Sciatic nerve (tissue), 2 donors: ENCODE results near the gene TMEM88. TPM values are rescaled to one million over a fixed set of nuclear protein-coding genes. Genes with fewer than 3 reads are reported as not detected.
A peak's percentile ranks its signal among the peaks of the same experiment; 100 is the strongest.

Experiments used
- ATAC-seq: fragments of 200-7000 bp; cut with Tn5 transposase; one replicate; pipeline ENCODE4 v1.9.1; 2020; ENCODE audit warnings: mild to moderate bottlenecking, moderate library complexity
- DNase-seq: peaks from one replicate; pipeline ENCODE4 v3.0.0-alpha.2; 2020; ENCODE audit warnings: low spot score
- intact Hi-C: fragments of 100-400 bp; cut with DNase I; formaldehyde crosslinking; loops from one replicate; pipeline ENCODE4 v1.14.2; 2022
- total RNA-seq: library from RNA; stranded (reverse); fragmentation: NEBNext Ultra II Directional; extraction: Animal tissue kit (Norgen Biotek cat#: 25700); gene quantifications from one replicate; pipeline ENCODE4 v1.2.1, GENCODE V29; 2021
- donor health status: DM: no; HTN: no; CAD: no.
- donor health status: DM: no; HTN: no; CAD: no.

TMEM88 gene
- total RNA-seq, 1 donor from 2014 or later, result 18.5 TPM

DNA sequence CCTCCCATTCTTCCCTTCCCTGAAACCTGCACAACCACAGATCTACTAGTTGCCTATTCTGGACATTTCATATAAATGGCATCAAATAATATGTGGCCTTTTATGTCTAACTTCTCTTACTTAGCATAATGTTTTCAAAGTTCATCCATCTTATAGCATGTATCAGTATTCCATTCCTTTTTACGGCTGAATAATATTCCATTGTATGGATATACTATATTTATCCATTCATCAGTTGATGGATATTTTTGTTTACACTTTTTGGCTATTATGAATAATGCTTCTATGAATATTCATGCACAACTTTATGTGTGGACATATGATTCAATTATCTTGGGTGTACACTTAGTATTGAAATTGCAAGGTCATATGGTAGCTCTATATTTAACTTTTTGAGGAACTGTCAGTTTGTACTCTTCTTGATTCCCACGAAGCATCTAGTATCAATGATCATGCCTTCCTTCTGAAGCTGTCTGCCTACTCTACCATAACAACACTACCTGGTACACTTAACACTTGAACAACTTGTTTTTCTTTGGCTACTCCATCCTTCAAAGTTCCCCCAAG lies 21.0 kb downstream of the TMEM88 start:
- ATAC-seq (no peak), DNase-seq (no peak)
- intact Hi-C loops, result no loop called here

DNA sequence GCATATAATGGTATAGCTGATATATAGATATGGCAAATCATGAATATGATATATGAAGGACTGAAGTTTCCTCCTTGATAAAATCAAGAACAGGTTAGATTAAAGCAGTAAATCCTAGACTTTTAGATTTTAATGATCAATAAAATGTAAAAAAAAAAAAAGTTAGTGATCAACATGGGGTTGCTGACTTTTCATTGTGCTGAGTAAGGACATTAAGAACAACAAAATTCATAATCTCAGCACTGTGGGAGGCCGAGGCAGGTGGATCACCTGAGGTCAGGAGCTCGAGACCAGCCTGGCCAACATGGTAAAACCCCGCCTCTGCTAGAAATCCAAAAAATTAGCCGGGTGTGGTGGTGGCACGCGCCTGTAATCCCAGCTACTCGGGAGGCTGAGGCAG lies 23.4 kb downstream of the TMEM88 start:
- intact Hi-C loops, result no loop called here
- no peak for DNase-seq
- ATAC-seq, result no peak

GRCh38 chr17:7880076-7880868 lies 25.4 kb downstream of the TMEM88 start:
- ATAC-seq, result no peak
- DNase-seq, result no peak
- intact Hi-C loops, result no loop called here

DNA sequence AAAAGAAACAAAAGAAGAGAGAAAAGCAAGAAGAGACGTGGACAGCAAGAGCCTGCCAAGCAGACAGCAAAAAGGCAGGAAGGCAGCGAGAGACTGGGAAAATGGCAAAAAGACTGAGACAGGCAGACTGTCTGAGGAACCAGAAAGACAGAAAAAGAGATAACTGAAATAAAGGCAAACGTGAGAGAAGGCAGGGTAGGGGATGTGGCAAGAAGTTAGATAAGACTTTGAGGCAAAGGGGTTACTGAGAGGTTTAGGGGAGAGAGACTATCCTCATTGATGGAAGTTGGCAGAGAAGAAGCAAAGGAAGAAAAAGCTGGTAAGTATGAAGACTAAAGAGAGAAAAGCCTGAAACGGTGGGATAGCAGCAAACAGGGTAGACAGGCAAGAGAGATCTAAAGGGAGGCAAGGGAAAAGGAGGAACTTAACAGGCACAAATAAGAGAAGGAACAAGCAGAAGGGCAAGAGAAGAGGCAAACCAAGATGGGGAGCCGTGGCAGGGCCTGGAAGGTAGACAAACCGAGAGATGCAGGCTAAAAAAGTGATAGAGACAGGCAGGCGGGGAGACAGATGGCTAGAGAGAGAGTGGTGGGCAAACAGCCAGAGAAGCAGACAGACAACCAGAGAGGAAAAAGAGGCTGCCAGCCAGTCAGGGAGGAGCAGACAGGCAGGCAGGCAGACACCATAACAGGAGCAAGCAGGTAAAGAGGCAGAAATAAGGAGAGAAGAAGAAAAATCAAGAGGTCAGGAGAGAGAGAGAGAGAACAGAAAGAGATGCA lies 26.6 kb downstream of the TMEM88 start:
- intact Hi-C loops, result no loop called here
- DNase-seq (no peak), ATAC-seq (no peak)

DNA sequence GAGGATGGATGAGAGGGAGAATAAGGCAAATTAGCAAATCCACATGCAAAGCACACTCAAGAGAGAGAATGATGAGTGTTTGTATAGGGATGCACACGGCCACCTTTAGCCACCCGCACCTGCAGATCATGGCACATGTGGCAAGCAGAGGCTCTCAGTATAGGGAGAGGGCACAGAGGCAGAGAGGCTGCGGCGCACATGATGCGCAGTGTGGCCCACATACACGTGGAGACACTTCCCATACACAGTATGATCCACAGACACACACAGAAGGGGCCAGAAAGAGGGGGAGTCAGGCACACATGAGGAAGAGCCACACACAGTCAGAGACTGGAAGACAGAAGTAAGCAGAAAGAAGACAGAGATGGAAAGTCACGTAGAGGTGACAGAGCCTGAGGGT lies 27.2 kb downstream of the TMEM88 start:
- no peak for DNase-seq
- intact Hi-C loops, result no loop called here
- no peak for ATAC-seq

- DNase-seq (no peak), ATAC-seq (no peak)
- intact Hi-C loops, result no loop called here
These were observed 27.8 kb downstream of the TMEM88 start for GRCh38 chr17:7882629-7883028.

DNA sequence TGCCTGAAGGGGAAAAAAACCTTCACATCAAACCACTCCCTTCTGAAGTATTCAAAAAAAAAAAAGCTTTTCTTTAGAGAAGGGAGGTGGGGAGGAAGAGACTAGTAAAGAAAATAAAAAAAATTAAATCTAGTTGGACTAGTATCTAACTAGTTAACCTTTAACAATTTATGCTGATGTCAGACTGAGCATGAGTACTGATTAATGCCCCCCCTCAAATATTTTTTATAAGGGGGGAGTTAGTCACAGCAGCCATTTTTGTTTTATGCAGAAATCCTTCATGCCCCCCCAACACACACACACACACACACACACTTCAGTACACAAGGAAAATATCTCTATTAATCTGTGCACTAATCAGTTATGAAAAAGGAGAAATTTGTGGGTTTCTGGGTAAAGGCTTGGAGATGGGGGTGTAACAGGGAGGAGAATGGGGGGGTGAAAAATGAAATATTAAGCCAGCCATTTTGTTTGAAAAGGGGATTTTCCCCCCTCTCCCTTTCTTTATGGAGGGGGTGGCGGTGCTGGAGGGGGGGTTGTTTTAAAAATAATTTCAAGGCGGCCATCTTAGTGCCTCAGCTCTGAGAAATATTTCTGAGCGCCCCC lies 29.0 kb downstream of the TMEM88 start:
- intact Hi-C loops, result no loop called here
- ATAC-seq (no peak), DNase-seq (no peak)

GRCh38 chr17:7884581-7885366 lies 29.9 kb downstream of the TMEM88 start:
- intact Hi-C loops, result no loop called here
- DNase-seq, result no peak
- ATAC-seq, result no peak

GRCh38 chr17:7885367-7886226 lies 30.7 kb downstream of the TMEM88 start:
- ATAC-seq, result peak; percentile 4
- peak; percentile 76 for DNase-seq
- intact Hi-C loops, result no loop called here

DNA sequence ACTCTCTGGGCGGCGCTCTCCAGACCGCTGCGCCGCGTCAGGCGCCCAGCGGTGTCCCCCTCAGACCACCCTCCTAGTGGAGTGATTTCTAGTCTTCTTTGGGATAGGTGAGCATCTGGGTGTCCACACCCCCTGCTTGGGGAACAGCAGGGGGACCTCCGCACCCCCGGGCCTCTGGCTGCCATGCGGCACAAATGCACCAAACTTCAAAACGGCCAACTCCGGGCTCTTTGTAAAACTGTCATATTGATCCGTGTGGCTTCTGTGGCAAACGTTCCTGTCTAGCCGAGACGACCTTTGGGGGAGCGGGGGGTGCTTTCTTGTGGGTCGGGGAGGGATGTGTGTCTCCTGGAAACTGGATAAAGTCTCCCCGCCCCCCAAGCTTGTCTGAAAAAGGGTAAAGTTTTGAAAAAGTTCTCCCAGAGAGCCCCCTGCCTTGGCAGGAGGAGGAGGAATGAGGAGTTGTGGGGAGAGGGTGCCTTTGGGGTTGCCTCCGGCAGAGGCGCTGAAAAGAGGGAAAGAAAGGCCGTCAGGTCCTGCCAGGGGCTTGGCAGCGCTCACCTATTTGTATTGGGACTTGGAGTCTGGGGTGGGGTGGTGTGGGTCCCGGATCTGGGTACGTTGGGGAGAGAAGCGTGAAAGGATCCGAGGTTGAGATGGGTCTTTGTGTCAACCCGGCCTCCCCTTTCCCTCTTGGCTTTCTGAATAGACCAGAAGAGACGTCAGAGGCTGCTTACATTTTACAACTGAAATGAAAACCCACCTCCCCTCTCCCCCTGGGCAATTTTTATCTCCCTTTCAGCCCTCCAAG lies 31.6 kb downstream of the TMEM88 start:
- DNase-seq (peak; percentile 75), ATAC-seq (no peak)
- intact Hi-C loops, result no loop called here

DNA sequence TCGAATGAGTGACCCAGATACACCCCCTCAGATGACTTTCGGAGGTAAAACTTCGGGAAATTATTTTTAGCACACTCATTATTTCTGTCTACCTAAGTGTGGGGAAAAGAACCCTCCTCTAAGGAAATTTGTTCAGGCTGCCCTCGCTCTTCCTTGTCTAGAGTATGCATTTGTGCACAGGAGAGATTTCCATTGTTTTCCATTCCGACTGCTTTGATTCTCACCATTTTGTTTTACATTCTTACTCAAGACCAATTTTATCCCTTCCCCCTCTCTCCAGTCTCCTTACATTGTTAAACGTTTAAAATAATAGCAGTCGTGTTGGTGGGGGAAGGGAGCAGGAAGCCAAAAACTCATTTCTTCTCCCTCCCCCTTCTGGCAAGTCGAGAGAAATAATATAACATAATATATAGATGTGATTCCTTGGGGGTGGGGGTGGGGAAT lies 32.2 kb downstream of the TMEM88 start:
- DNase-seq (no peak), ATAC-seq (no peak)
- intact Hi-C loops, result no loop called here

- intact Hi-C loops, result no loop called here
- DNase-seq (peak; percentile 96), ATAC-seq (peak; percentile 92)
These were observed 32.8 kb downstream of the TMEM88 start for GRCh38 chr17:7887482-7888183.

DNA sequence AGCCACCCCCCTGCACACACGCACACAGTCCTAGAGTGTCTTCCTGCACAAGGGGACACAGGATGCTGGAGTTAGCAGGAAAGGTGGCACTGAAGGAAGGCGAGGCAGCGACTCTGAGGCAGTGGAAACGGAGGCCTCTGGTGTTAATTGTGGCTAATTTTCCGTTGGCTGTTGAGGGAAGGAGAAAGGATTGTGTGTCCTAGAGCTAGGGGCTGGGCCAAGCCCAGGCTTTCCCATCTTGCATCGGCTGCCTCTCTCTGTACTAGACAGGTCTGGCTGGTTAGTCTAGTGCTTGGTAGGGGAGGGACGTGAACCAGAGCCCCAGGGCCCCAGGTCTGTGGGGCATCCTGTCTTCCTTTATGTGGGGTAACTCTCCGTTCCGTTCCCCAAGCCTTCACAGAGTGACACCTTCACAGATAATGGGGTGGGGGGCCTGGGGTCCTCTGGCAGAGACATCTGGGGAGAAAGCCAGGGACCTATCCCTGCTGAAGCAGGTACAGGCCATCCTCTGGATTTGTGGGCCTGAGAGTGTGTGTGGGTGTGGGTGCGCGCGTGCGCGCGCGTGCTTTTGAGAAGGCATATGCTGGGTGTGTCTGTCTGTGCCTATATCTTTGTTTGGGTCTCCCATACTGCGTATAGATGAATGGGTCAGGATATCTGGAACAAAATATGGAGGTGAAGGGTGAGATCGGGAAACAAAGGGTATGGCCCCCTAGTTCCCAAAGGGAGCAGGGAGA lies 33.5 kb downstream of the TMEM88 start, which contains the start of gene CHD3:
Gene CHD3, plus strand, starts transcription at position 606 of the 737 bp plus-strand sequence. CDS start 212 bp downstream, outside the sequence.
- intact Hi-C loops, result no loop called here
- DNase-seq (no peak), ATAC-seq (peak; percentile 33)

- DNase-seq, result peak; percentile 97
- intact Hi-C loops, result no loop called here
- peak; percentile 74 for ATAC-seq
These were observed 34.5 kb downstream of the TMEM88 start for GRCh38 chr17:7889166-7889955.
